HCT116 (cell line): ENCODE results near the gene LRRTM4. TPM values are rescaled to one million over a fixed set of nuclear protein-coding genes. Genes with fewer than 3 reads are reported as not detected.
A peak's percentile ranks its signal among the peaks of the same experiment; 100 is the strongest.

ENCODE experiments used
- ATAC-seq: fragments of 200-7000 bp; cut with Tn5 transposase; 2 replicates; pipeline ENCODE4 v1.9.1; 2020; ENCODE audit warnings: mild to moderate bottlenecking, moderate library complexity
- BruUV-seq: library from RNA; stranded (reverse); fragments of 400-500 nt; replicated peaks from 2 replicates; lab custom pipeline; 2021; lab: Mats Ljungman, UMichigan
- CTCF ChIA-PET: fragments of 300-600 bp; sonication (Branson Sonifier 250); formaldehyde crosslinking; loops from one replicate; lab custom pipeline; 2021; ENCODE audit warnings: antibody characterized with exemption; lab: Charles Lee
- POLR2A ChIA-PET: fragments of 300-600, 350-600 bp; sonication (Branson Sonifier 250); formaldehyde crosslinking; loops from one replicate; lab custom pipeline; 2021; ENCODE audit warnings: antibody characterized with exemption; lab: Charles Lee
- RAD21 ChIA-PET, 2 experiments: fragments of 300-600 bp; sonication (Branson Sonifier 250); formaldehyde crosslinking; loops; one replicate each; lab custom pipeline; 2023; ENCODE audit warnings: low total read pairs in 2 of 2; ENCODE audit not compliant: uncharacterized antibody in 2 of 2, unreplicated experiment in 2 of 2, low non-redundant PET in 1 of 2; lab: Charles Lee
- DNase-seq: peaks from one replicate; pipeline ENCODE4 v3.0.0-alpha.2; 2010; ENCODE audit warnings: low read depth, low spot score
- H2AFZ ChIP-seq: fragments of 200-600 bp; shearing (Covaris generic), sonication (generic); 2 replicates; pipeline ENCODE4 v1.6.1; 2017; ENCODE audit warnings: low read depth, mixed run types, mixed read lengths, antibody characterized with exemption, low read length; ENCODE audit not compliant: poor library complexity, severe bottlenecking
- H3K27ac ChIP-seq: 2 replicates; pipeline ENCODE4 v1.5.1; 2012; ENCODE audit warnings: low read depth, low read length
- H3K27me3 ChIP-seq: fragments of 200-600 bp; sonication (generic); 2 replicates; pipeline ENCODE4 v1.6.1; 2016; ENCODE audit warnings: mixed run types, low read length, mixed read lengths; ENCODE audit not compliant: insufficient read depth
- H3K36me3 ChIP-seq, 2 experiments: fragments of 200-500 bp in 1 of 2; fragments of 200-600 bp in 1 of 2; sonication (Bioruptor generic) in 1 of 2; sonication (generic) in 1 of 2; 2 replicates each; pipeline versions ENCODE4 v1.5.1 to v1.6.1; 2014 to 2016; ENCODE audit warnings: low read length in 2 of 2, inconsistent platforms in 1 of 2, mixed read lengths in 1 of 2, mixed run types in 1 of 2; ENCODE audit not compliant: insufficient read depth in 2 of 2, control insufficient read depth in 1 of 2
- H3K4me1 ChIP-seq, 2 experiments: fragments of 200-600 bp in 1 of 2; sonication (generic) in 1 of 2; 2 replicates each; pipeline versions ENCODE4 v1.5.1 to v1.6.1; 2012 to 2017; ENCODE audit warnings: low read length in 2 of 2, inconsistent platforms in 1 of 2, mild to moderate bottlenecking in 1 of 2, mixed read lengths in 1 of 2, mixed run types in 1 of 2, moderate library complexity in 1 of 2; ENCODE audit not compliant: insufficient read depth in 2 of 2, control insufficient read depth in 1 of 2
- H3K4me2 ChIP-seq: fragments of 200-600 bp; sonication (generic); 2 replicates; pipeline ENCODE4 v1.6.1; 2017; ENCODE audit warnings: mixed run types, low read length, mixed read lengths
- H3K4me3 ChIP-seq, 2 experiments: fragments of 200-600 bp in 1 of 2; sonication (generic) in 1 of 2; replicated peaks in 1 of 2; 2 replicates each; pipeline ENCODE4 v1.5.1; 2011 to 2016; ENCODE audit warnings: low read length in 2 of 2, control low read depth in 1 of 2, low read depth in 1 of 2, mild to moderate bottlenecking in 1 of 2, mixed read lengths in 1 of 2, mixed run types in 1 of 2
- H3K79me2 ChIP-seq: fragments of 200-600 bp; sonication (generic); 2 replicates; pipeline ENCODE4 v1.6.1; 2017; ENCODE audit warnings: mild to moderate bottlenecking, mixed run types, low read length, moderate library complexity, mixed read lengths; ENCODE audit not compliant: insufficient read depth
- H3K9ac ChIP-seq: fragments of 200-600 bp; sonication (generic); 2 replicates; pipeline ENCODE4 v1.6.1; 2016; ENCODE audit warnings: low read length, mixed read lengths
- H3K9me2 ChIP-seq: fragments of 200-600 bp; sonication (generic), shearing (Covaris generic); 2 replicates; pipeline ENCODE4 v1.6.1; 2017; ENCODE audit warnings: mixed run types, mild to moderate bottlenecking, moderate library complexity; ENCODE audit not compliant: insufficient read depth
- H3K9me3 ChIP-seq, 2 experiments: fragments of 200-500 bp in 1 of 2; fragments of 200-600 bp in 1 of 2; sonication (Bioruptor generic) in 1 of 2; sonication (generic) in 1 of 2; 2 replicates each; pipeline ENCODE4 v1.6.1; 2014 to 2017; ENCODE audit warnings: low read length in 2 of 2, mixed read lengths in 2 of 2, inconsistent platforms in 1 of 2, low read depth in 1 of 2, mild to moderate bottlenecking in 1 of 2, mixed run types in 1 of 2, moderate library complexity in 1 of 2; ENCODE audit not compliant: control insufficient read depth in 1 of 2, insufficient read depth in 1 of 2
- H4K20me1 ChIP-seq: fragments of 200-600 bp; sonication (generic), shearing (Covaris generic); 2 replicates; pipeline ENCODE4 v1.6.1; 2017; ENCODE audit warnings: mixed run types, mild to moderate bottlenecking, moderate library complexity; ENCODE audit not compliant: insufficient read depth
- FOSL1 ChIP-seq: IDR thresholded peaks from 2 replicates; pipeline ENCODE4 v1.6.1; 2012; ENCODE audit warnings: low read depth
- SP1 ChIP-seq: IDR thresholded peaks from 2 replicates; pipeline ENCODE4 v1.6.1; 2012; ENCODE audit warnings: low read depth
- TCF7L2 ChIP-seq: IDR thresholded peaks from 2 replicates; pipeline ENCODE4 v1.7.0; 2011; ENCODE audit warnings: borderline replicate concordance, inconsistent platforms; ENCODE audit not compliant: insufficient read depth, insufficient read length; ENCODE audit errors: extremely low read depth
- intact Hi-C: fragments of 100-400 bp; cut with micrococcal nuclease; formaldehyde crosslinking; loops from 2 replicates; pipeline ENCODE4 v1.10.0; 2022
- total RNA-seq: library from RNA; stranded (reverse); gene quantifications from one replicate; pipeline ENCODE4 v1.2.1, GENCODE V29; 2021; ENCODE audit not compliant: unreplicated experiment
- TF ChIP-seq, protein P1 (sequence below): IDR thresholded peaks from 2 replicates; pipeline ENCODE4 v1.6.1; 2012
- TF ChIP-seq, protein P2 (sequence below), 3 experiments: fragments of 200-600 bp in 1 of 3; sonication (generic) in 1 of 3; IDR thresholded peaks in 2 of 3; conservative IDR thresholded peaks in 1 of 3; 2 replicates each; pipeline ENCODE4 v1.5.1; 2012 to 2017; ENCODE audit warnings: low read depth in 2 of 3, low read length in 2 of 3, antibody characterized with exemption in 1 of 3, borderline replicate concordance in 1 of 3, control low read depth in 1 of 3, mild to moderate bottlenecking in 1 of 3, mixed read lengths in 1 of 3, mixed run types in 1 of 3, moderate library complexity in 1 of 3; ENCODE audit not compliant: insufficient read depth in 1 of 3
- TF ChIP-seq, protein P3 (sequence below): IDR thresholded peaks from 2 replicates; pipeline ENCODE4 v1.6.1; 2011; ENCODE audit warnings: mild to moderate bottlenecking, low read length, moderate library complexity; ENCODE audit not compliant: insufficient replicate concordance; ENCODE audit errors: extremely low read depth

The LRRTM4 gene
- total RNA-seq, 1 experiment from 2014 or later: 0.25 TPM

DNA sequence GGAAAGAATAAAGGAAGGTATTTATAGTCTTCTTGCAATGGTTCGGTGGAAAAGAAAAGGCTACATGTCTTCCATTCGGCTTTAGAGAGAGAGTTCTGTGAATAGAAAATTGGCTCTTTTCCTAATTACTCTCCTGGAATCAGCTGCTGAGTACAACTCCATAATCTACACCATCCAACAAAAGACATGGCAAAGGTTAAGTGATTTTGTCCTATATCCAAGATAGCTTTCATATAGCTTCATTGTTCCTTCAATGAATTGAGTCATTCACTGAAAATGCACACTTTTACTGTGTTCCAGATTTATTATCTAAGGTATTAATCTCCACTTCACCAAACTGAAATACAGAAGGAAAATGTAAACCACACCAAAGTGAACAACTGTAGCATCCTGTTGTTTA is 514.5 kb downstream of the LRRTM4 start:
- Histone ChIP-seq H2AFZ (no peak overlapping the region), H4K20me1 (no peaks in the 10 kb centered on the region), H3K9me2 (no peaks in the 10 kb centered on the region), H3K36me3 (no peaks in the 10 kb centered on the region), H3K9ac (no peak overlapping the region), H3K4me1 (no peaks in the 10 kb centered on the region), H3K79me2 (no peaks in the 10 kb centered on the region), H3K4me2 (no peak overlapping the region), H3K27me3 (no peaks in the 10 kb centered on the region), H3K9me3 (peaks cover 0 to 12% of the 10 kb centered on the region in 2 experiments; a peak in 1 of 4 replicates), H3K4me3 (no peak overlapping the region), H3K27ac (no peak overlapping the region)
- ChIA-PET CTCF (no interaction called here), RAD21 (no interaction called here), POLR2A (no interaction called here)
- TF ChIP-seq FOSL1: no peak
- TF ChIP-seq, protein P1, sequence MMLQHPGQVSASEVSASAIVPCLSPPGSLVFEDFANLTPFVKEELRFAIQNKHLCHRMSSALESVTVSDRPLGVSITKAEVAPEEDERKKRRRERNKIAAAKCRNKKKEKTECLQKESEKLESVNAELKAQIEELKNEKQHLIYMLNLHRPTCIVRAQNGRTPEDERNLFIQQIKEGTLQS: no peak
- TF ChIP-seq, protein P2, sequence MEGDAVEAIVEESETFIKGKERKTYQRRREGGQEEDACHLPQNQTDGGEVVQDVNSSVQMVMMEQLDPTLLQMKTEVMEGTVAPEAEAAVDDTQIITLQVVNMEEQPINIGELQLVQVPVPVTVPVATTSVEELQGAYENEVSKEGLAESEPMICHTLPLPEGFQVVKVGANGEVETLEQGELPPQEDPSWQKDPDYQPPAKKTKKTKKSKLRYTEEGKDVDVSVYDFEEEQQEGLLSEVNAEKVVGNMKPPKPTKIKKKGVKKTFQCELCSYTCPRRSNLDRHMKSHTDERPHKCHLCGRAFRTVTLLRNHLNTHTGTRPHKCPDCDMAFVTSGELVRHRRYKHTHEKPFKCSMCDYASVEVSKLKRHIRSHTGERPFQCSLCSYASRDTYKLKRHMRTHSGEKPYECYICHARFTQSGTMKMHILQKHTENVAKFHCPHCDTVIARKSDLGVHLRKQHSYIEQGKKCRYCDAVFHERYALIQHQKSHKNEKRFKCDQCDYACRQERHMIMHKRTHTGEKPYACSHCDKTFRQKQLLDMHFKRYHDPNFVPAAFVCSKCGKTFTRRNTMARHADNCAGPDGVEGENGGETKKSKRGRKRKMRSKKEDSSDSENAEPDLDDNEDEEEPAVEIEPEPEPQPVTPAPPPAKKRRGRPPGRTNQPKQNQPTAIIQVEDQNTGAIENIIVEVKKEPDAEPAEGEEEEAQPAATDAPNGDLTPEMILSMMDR (IDR thresholded peaks at IDR 0.05 in 2 of 3, conservative IDR thresholded peaks at IDR 0.05 in 1 of 3; ENCODE audit: borderline replicate concordance in 1 of 3, insufficient read depth in 1 of 3, low read depth in 2 of 3, low read length in 2 of 3): no peak
- no peak for TF ChIP-seq SP1
- peak; percentile 64 for TF ChIP-seq TCF7L2
- TF ChIP-seq, protein P3, sequence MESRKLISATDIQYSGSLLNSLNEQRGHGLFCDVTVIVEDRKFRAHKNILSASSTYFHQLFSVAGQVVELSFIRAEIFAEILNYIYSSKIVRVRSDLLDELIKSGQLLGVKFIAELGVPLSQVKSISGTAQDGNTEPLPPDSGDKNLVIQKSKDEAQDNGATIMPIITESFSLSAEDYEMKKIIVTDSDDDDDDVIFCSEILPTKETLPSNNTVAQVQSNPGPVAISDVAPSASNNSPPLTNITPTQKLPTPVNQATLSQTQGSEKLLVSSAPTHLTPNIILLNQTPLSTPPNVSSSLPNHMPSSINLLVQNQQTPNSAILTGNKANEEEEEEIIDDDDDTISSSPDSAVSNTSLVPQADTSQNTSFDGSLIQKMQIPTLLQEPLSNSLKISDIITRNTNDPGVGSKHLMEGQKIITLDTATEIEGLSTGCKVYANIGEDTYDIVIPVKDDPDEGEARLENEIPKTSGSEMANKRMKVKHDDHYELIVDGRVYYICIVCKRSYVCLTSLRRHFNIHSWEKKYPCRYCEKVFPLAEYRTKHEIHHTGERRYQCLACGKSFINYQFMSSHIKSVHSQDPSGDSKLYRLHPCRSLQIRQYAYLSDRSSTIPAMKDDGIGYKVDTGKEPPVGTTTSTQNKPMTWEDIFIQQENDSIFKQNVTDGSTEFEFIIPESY: no peak
- intact Hi-C loops: no loop called here
- BruUV-seq: no TSS peak
- DNase-seq (no peak), ATAC-seq (no peak)
